Inflammatory macrophage treated with lipopolysaccharide for 4 hours (primary cell): ENCODE measurements around the gene PUDP.
"Not testable (repeated sequence)": the region's sequence is repeated elsewhere in the genome, so short reads cannot be mapped to it uniquely, and the experiment has no call there.

Source experiments
- DNase-seq: peaks from one replicate; pipeline ENCODE4 v3.0.0-alpha.2; 2020

Gene PUDP

DNA sequence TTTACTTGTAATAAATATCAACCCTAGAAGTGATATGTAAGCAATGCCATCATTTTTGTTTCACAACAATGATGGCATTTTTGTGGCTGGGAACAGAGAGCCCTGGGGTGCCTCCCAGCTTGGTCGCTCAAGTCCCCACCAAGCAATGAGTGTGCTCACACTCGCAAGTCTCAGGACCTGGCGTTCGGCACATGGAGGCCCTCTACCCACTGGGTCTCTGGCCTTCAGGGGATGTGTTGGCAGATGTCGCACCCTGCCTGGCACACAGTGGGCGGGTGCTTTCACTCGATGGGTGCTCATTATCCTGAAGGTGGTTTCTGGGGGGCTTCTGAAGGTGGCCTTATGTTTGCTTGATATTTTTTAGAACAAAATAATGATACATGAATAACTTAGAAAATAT lies 75.1 kb downstream of the PUDP start:
- no peak for DNase-seq

DNA sequence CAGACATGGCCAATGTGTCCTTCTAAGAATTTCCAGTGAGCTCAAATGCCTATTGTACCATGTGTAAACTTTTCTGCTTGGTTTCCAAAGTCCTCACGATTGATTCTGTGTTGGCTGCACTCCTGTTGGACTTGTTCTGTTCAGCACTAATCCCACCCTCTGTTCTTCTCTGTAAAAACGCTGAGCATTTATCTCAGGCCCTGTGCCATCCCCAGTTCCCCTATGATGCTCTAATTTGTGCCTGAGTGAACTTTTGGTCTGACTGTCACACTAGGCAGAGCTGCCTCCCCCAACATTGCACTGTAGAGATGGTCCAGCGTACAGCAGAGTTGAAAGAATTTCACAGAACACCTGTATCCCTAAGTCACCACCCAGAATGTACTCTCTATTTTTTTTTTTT lies 76.6 kb downstream of the PUDP start:
- no peak for DNase-seq

DNA sequence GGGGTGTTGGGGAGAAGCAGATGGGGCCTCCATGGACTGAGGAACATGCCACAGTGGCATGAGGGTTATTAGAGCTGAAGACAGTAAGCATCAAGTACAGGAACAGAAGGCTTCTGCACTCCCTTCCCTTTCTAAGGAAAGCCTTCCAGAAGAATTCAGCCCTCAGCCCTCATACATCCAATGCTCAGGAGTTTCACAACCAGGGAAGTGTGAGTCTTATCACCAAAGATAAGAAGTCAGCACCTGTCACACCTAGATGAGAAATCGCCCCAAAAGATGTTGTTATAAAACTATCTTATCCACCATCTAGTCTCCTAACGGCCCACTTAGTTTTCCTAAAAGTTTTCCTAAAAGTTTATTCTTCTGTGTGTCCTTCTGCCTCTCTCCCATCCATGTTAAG lies 78.4 kb downstream of the PUDP start:
- no peak for DNase-seq

DNA sequence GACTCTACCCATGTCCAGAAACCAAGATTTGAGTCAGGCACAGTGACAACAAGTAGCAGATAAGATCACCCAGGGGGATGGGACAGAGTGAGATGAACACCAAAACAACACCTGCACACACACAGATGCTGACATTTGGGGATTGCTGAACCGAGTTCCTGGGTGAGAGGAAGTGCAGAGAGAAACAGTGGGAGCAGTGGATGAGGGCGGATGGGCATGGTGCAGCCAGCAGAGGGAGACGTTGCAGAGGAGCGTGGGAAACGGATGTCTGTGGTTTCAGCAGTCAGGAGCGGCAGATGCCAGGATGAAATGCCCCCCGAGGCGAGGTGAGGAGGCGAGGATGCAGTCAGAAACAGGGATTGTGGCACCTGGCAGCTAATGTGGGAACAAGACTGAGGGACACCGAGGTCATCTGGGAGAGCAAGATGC lies 79.0 kb downstream of the PUDP start:
- no peak for DNase-seq

DNA sequence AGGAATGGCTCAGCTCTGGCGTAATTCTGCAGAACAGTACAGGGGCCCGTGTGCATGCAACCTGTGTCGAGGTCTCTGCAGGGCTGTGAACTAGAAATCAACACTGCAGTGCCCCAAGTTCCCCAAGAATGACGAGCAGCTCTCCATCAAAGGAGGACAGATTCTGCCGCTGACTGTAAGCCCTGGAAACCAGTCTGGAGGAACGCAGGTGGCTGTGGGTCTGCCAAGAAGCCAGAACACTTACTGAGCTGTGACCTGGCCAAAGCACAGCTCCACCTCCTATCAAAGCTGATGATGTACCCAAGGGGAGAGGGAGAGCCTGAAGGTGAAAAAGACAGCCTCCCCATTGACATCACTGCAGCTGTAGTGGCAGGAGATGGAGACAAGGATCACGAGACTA lies 80.7 kb downstream of the PUDP start:
- no peak for DNase-seq

DNA sequence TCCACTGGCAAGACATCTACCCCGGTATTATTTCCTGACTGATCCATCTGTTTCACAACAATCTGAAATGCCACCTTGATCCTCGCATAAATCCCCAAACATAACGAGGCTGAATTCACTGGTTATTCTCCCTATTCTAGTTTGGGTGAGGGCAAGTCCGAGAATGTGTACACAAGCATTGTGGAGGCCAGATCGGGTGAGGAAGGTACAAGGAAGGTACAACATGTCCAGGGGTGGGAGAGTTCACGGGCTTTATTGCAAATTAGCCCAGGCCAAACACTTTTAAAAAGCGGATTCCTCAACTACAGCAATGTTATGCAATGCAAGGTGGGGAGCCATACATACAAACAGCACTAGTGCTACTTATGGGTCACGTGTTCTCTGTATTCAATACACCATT lies 82.5 kb downstream of the PUDP start:
- DNase-seq: no peak

DNA sequence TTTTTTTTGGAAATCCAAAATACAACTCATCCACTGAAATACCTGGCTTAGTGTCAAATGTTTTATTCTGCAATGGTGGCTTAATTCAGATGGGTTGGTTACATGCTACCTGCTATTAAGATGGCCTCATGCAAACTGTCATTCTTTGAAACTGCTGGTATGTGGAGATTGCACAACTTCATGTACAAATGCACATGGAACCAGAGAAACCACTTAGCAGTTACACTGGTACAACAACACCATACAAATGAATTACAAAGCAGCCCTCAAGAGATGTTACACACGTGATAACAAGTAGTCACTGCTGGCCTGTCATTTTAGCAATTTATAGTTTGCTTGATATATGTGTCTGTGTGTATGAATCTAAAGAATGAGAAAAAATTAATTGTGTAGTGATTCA lies 85.0 kb downstream of the PUDP start:
- no peak for DNase-seq

DNA sequence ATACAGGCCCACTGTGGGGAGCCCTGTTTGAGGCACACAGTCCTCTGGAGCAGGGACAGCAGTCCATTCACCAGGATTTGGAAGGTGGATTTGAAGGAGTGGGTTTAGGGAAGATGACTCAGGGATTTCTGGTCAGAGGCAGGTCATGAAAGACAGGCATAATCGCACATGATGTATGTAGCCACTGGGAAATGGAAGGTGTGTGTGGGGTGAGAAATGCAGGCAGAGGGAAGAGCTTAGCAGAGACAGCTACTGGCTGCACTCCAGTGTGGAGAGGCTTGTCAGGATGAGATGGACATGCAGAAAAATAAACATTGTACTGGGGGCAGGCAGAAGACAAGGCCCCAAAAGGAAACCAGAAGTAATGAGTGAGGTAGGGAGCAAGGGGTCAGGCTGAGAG lies 85.7 kb downstream of the PUDP start:
- no peak for DNase-seq

DNA sequence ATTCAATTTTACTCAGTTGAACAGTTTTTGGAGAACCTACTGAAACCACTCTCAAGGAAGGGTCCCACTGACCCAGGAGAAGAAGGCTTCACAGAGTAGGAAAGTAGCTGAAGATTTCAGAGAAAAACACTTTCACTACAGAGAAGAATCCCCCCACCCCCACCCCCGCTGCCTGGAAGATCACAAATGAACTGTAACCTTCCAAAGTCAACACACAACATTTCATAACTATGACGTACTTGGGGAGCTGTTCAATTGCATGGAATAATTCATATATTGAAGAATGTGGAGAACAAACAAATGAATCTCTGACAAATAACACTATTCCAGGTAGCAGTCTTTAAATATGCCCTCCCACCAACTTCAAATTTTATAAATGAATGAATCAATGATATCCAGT lies 86.5 kb downstream of the PUDP start:
- DNase-seq: no peak

DNA sequence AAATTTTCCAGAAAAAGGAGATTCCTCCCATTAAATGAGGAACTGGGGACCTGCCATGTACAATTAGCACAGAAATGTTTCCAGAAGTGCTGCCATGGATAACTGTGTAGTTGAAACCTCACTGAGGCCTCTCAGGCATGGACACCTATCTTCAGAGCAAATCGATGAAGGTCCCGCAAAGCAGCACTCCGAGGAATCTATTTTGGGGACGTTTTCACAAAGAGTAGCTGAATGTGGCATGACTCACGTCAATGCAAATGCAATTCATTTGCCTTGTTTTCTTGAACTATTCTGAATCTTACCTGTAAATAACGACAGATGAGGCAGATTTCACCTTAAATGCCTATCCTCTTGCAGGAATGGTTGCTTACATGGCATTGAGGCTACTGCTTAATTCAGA lies 87.5 kb downstream of the PUDP start:
- no peak for DNase-seq

DNA sequence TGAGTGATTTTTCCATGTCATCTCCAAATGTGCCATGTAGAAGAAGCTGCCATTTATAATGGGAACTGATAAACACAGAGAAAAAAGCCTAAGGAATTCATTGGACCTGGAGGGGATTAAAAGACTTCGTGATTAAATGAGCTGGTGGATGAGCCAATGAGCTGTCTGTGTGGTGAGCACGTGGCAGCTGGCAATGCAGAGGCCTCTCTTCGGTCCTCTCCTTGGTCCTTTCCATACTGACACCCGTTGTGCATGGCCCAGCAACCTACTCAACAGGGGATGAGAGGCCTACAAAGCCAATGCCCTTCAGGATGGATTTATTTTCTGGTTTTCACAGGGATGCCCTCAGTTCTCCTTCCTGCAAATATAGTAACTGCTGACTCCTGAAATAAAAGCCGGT lies 88.1 kb downstream of the PUDP start:
- no peak for DNase-seq

DNA sequence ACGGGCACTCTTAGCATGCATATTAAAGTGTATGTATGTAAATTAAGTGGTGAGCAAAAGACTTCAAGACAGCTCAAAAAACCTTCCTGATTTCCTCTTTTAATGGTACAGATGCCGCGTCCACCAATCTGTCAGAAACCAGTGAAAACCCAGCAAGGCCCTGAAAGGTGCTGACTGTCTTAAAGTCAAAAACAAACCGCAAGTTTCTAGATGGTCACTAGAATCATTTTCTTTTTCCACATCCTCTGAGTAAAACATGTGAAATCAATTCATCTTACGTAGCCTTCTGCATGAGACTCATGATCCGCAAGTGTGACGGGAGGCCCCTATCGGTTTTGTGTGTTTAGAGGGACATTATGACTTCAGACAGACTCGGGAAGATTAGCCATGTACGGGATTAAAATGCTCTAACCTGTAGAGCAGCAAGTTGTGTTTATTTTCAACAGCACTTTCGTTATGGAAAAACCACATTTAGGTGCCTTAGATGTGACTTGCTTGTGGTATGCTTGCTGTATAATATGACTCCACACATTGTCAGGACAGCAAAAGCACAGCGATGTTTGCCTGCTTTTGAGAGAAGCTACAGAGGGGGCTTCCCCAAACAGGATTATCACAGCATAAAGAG lies 88.6 kb downstream of the PUDP start:
- DNase-seq: no peak

DNA sequence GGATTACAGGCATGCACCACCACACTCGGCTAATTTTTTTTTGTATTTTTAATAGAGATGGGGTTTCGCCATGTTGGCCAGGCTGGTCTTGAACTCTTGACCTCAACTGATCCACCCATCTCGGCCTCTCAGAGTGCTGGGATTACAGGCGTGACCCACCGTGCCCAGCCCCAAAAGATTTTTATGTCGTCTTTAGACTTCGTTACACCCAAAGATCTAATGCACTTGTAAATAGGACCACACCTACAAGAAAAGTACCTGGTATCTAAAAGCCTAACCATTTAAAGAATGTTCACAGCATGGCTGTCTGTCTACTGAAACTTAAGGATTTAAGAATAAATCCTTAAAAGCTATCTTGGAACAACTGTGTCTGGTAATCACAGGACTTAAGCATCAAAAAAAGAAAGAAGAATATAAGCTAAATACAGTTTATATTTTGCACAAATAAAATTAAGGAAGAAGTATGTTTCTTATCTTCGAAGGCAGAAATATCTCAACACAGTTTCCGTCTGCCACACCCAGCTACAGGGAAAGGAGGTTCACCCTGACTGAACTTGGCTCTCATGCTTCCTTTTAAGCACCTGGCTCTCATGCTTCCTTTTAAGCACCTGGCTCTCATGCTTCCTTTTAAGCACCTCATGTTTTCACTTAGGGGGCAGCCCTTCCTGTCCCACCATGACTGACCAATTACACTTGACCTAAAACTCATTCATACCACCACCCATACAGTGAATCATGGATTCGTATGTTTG lies 92.4 kb downstream of the PUDP start:
- no peak for DNase-seq

DNA sequence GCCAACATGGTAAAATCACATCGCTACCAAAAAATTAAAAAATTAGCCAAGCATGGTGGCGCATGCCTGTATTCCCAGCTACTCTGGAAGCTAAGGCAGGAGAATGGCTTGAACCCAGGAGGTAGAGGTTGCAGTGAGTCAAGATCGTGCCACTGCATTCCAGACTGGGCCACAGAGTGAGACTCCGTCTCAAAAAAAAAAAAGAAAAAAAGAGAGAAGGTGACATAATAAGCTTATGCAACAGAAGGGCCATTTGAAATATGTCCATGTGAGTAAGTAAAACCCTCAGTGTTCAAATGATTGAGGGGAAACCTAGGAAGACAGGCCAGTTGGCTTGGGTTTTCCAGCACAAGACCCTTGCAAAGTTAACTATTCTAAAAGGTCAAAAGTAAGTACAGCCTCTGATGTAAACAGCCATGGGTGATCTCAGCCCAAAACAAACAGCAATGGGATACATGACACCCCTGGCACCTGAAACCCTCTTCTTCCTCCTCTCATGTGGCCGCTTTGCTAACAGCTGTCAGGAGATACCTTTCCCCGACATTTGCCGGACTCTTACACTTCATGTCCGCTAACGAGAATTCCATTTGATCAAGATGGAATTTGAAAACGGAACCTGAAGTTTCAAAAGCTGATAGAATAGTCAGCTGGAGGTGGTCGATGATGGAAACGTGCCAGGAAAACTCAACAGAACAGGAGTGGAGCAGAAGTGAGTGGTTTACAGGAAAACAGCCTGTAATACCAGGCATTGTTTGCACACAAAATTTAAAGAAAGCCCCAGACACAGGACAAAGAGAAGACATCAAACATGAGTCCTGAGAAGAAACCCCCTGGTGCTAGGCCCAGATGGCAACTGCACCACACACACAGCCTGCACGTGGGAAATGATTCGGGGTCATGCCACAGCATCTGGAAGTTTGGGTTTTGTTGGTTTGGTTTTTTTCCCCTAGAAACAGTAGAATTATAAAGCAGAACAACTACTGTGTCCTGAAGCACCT lies 93.4 kb downstream of the PUDP start:
- no peak for DNase-seq

DNA sequence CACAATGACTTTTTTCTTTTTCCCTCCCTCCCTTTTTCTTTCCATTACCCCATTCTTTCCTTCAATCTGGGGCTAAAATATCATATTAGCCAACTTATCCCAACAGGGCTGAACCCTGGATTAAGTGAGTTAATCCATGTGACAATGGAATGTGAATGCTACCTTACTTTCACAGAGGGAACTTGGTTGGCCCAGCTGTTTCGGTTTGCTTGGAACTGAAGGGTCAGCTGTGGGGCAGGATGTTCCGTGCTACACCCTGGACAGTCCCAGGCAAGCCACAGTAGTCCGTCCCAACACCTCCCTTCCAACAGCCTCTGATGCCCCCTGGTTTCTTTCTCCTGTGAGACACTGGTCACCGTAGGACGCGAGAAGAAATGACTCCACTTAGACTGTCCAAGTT lies 95.4 kb downstream of the PUDP start:
- no peak for DNase-seq

DNA sequence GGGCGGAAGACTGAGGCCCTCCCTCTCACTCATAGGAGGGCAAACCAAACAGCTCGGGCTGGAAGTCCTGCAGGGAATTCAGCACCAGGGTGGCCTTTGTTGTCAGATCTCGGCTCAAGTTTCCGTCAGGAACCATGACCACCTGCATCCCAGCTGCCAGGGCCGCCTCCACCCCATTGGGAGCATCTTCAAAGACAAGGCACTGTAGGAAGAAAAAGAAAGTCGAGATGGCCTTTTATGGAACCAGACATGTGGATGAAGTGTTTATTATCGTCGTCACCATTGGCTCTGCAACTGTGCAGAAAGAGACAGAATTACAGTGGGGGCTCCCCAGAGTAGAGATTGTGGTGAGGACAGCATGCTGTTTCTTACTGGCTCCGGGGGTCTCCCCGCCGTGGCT lies 97.7 kb downstream of the PUDP start:
- DNase-seq: no peak

DNA sequence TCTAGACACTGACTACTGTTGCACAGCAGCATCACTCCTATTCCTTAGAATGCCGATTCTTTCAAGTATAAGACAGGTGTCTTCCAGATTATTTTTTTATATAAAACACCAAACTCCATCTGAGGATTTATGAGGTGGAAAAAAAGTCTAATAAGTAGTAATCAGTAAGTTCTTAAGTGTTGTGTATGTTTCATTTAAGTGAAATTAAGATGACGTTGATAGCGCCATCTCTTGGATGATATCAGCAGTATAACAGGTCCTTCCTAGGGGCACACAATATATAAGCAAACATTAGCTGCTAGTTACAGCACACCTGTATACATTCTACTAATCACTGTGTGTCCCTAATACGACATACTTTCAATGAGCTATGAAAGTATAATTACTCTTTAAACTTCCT lies 100.0 kb downstream of the PUDP start:
- no peak for DNase-seq

DNA sequence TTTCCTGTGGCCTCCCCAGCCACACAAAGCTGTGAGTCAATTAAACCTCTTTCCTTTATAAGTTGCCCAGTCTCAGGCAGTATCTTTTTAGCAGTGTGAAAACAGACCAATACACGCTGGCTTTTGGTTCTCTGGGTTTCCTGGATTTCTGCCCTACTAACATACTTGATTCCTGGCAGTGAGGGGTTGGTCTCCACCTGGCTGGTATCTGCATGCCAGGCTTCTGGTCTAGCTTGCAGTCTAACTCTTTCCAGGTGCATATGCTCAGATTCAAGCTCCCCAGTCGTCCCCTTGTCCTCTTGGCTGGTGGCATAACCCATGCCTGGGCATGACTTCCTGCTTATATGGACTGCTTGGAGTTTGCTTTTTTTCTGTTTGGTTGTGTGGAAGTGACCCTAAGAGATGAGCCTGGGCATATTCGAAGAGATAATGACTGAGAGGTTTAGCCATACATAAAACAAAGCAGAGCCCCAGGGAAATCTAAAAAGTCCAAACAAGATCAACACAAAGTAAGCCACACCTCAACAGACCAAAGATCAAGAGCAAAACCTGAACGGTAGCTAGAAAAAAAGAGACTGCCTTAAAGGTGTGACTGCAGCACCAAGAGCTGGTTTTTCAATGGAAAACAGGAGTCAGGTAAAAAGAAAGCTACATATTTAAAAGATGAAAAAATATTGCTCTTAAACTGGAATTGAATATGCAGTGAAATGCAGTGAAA lies 102.6 kb downstream of the PUDP start:
- no peak for DNase-seq

DNA sequence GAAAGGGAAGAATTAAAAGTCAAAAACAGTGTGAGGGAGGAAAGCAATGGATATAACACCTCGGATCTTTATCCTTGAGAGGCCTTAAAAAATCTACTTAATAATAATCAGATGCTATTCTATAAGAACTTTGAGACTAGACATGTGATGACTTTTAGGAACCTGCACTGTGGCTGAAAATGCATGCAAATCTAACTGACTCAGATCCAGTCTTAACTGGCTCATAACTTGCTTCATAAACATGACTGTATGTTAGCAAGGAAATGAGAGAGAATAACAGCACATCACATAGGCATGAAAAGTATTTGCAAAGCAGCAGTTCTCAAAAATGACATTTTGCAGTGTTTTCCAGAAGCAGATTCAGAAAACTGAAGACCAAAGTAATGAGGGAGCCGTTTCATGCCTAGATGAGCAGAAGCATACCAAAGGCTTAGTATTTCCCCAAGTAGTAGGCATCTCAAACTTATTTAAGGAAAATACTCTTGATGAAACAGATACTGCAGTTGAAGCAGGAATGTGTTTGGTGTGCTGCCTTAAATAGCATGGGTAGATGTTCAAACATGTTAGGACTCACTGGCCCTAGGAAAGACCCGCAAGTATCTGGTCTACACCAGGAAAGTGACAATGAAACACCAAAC lies 104.0 kb downstream of the PUDP start:
- not testable (repeated sequence) for DNase-seq

DNA sequence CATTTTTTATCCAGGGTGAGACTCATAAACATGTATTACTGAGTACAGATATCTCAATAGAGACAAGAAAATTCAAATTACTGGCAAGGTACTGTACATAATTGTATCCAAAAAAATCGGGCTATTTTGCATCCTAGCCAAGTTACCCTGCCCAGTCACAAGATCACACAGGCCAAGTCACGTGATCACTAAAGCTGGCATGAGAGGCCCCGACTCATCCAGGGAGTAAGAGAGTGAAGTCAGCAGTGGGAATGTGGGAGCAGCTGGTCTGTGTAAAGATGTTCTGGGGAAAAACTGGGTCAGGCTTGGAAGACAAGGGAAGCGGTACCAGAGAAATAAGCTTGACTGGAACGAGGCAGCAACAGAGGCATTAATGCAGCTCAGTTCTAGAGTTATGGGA lies 119.7 kb downstream of the PUDP start:
- DNase-seq: no peak

DNA sequence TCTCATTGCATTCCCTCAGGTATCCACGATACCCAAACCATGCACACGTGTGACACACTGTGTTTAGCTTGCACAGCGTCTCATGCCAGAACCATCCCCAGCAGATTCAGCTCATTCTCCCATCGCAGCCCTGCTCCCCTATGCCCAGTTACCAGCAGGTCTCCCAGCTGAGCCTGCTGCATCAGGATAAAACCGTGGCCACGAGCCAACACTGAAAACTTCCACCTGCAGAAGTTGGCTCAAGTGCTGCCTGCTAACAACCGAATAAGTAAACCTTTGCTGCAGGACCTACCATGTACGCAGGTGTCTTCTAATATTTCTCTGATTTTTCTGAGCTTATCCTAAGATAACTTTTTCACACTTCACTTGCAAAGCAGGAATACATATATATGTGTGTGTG lies 120.9 kb downstream of the PUDP start:
- no peak for DNase-seq

DNA sequence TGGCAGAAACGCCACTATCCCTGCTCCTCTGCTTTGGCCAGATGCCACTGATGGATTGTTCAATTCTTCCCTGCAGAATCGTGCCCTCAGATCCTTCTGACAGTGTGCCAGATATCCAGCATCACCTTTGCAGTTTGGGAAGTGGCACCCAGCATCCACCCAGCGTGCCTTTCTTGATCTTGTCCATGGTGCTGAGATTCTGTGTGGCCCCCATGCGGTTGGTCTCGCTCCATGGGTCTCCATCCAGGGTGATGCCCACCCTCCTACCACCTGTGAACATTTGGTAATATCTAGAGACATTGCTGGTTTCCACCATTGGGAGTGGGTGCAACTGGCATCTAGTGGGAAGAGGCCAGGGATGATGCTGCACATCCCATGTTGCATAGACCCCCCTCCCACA lies 121.6 kb downstream of the PUDP start:
- DNase-seq: not testable (repeated sequence)

DNA sequence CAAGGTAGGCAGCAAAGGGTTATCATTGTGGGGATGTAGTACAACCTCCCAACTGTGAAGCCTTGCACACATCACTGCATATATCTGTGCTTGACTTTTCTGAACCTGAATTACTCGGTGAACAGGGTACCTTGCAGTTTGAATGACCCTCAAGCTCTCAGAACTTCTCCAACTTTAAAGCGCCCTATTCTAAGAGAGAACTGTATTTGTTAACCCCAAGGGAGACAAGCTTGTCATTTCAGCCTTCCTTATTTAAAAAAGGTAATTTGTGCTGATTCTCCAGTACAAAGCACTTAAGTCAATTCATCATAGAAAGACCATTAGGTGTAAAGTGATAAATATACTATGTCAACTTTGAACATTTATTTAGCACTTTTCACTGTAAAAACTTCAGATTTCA lies 122.5 kb downstream of the PUDP start:
- DNase-seq: no peak
